Gastrocnemius medialis (tissue), 4 donors: ENCODE data around the gene OR2A2. TPM values are rescaled to one million over a fixed set of nuclear protein-coding genes. Genes with fewer than 3 reads are reported as not detected.

Experiments used
- ATAC-seq, 2 donors: fragments of 150-250 bp; one replicate each; pipeline ENCODE4 v1.9.1; 2016
- DNase-seq, 2 donors: peaks; one replicate each; pipeline ENCODE4 v3.0.0-alpha.2; 2019
- H3K27ac ChIP-seq, 4 donors: fragments of 200-600 bp; sonication (generic); 1 replicate in 1 of 4; 2 replicates in 3 of 4; pipeline ENCODE4 v1.5.1; 2016 to 2018; ENCODE audit warnings: mild to moderate bottlenecking in 2 of 4, moderate library complexity in 1 of 4
- H3K27me3 ChIP-seq, 3 donors: fragments of 200-600 bp; sonication (generic) in 2 of 3; 1 replicate in 1 of 3; 2 replicates in 2 of 3; pipeline versions ENCODE4 v1.5.1 to v1.6.0; 2016 to 2019; ENCODE audit warnings: mild to moderate bottlenecking in 1 of 3, moderate library complexity in 1 of 3
- H3K36me3 ChIP-seq, 2 donors: fragments of 200-600 bp; sonication (generic) in 1 of 2; one replicate each; pipeline ENCODE4 v1.5.1; 2017 to 2018
- H3K4me1 ChIP-seq, 2 donors: fragments of 200-600 bp; sonication (generic) in 1 of 2; one replicate each; pipeline ENCODE4 v1.5.1; 2016 to 2017; ENCODE audit warnings: mild to moderate bottlenecking in 2 of 2
- H3K4me3 ChIP-seq, 4 donors: fragments of 200-600 bp; sonication (generic) in 3 of 4; 1 replicate in 1 of 4; 2 replicates in 3 of 4; pipeline ENCODE4 v1.5.1; 2016 to 2019; ENCODE audit warnings: mild to moderate bottlenecking in 2 of 4
- H3K9me3 ChIP-seq, 3 donors: fragments of 200-600 bp; sonication (generic) in 2 of 3; 1 replicate in 1 of 3; 2 replicates in 2 of 3; pipeline ENCODE4 v1.5.1; 2016 to 2019
- CTCF ChIP-seq, 5 experiments: fragments of 450-650 bp in 3 of 5; fragments of 200-600 bp in 2 of 5; sonication (generic) in 2 of 5; IDR thresholded peaks in 4 of 5; conservative IDR thresholded peaks in 1 of 5; 1 replicate in 4 of 5; 2 replicates in 1 of 5; pipeline ENCODE4 v1.5.1; 2016 to 2019; ENCODE audit warnings: antibody characterized with exemption in 5 of 5, mild to moderate bottlenecking in 3 of 5, moderate library complexity in 3 of 5
- POLR2A ChIP-seq, 2 donors: fragments of 450-650 bp; IDR thresholded peaks; one replicate each; pipeline ENCODE4 v1.6.1; 2017; ENCODE audit warnings: antibody characterized with exemption in 2 of 2, mild to moderate bottlenecking in 2 of 2, moderate library complexity in 2 of 2
- in situ Hi-C, 4 donors: fragments of 200-750 bp; cut with MboI; loops; one replicate each; pipeline versions ENCODE4 v1.15.0 to v1.8.0; 2017; ENCODE audit warnings: low sequenced_read_pairs in 4 of 4
- intact Hi-C: fragments of 100-400 bp; cut with DNase I; formaldehyde crosslinking; loops from one replicate; pipeline ENCODE4 v1.15.1; 2023; ENCODE audit warnings: low total_unique reads
- total RNA-seq, 4 donors: library from RNA; depleted of rRNA; stranded (reverse); fragments of >200 nt; gene quantifications; one replicate each; pipeline versions ENCODE4 v1.1.0 to v1.2.3, GENCODE V29; 2016

OR2A2 gene
- total RNA-seq, 4 donors from 2014 or later: not detected

- TF ChIP-seq POLR2A (IDR thresholded peaks at IDR 0.05) (no peak), CTCF (IDR thresholded peaks at IDR 0.05 in 4 of 5, conservative IDR thresholded peaks at IDR 0.05 in 1 of 5) (no peak)
- in situ Hi-C loops: no loop called here
- H3K9me3 ChIP-seq: no peaks in the 10 kb centered on the region
- no peaks in the 10 kb centered on the region for H3K36me3 ChIP-seq
- ATAC-seq (no peak), DNase-seq (no peak)
- intact Hi-C loops: no loop called here
- H3K27ac ChIP-seq: no peak overlapping the region
- no peak overlapping the region for H3K4me3 ChIP-seq
- no peaks in the 10 kb centered on the region for H3K27me3 ChIP-seq
- H3K4me1 ChIP-seq: no peaks in the 10 kb centered on the region
Measured at GRCh38 chr7:144098776-144099175, 10.6 kb upstream of the OR2A2 start.

- H3K4me3 ChIP-seq: no peak overlapping the region
- no peaks in the 10 kb centered on the region for H3K27me3 ChIP-seq
- DNase-seq (no peak), ATAC-seq (no peak)
- no peak overlapping the region for H3K27ac ChIP-seq
- H3K9me3 ChIP-seq: no peaks in the 10 kb centered on the region
- intact Hi-C loops (no loop called here), in situ Hi-C loops (no loop called here)
- no peaks in the 10 kb centered on the region for H3K36me3 ChIP-seq
- no peaks in the 10 kb centered on the region for H3K4me1 ChIP-seq
- TF ChIP-seq POLR2A (IDR thresholded peaks at IDR 0.05): no peak
- no peak for TF ChIP-seq CTCF (IDR thresholded peaks at IDR 0.05 in 4 of 5, conservative IDR thresholded peaks at IDR 0.05 in 1 of 5)
Measured at GRCh38 chr7:144100607-144101006, 8.8 kb upstream of the OR2A2 start.

- intact Hi-C loops (no loop called here), in situ Hi-C loops (no loop called here)
- DNase-seq: no peak
- H3K27me3 ChIP-seq: no peaks in the 10 kb centered on the region
- H3K4me3 ChIP-seq: no peak overlapping the region
- no peak for ATAC-seq
- H3K9me3 ChIP-seq: no peaks in the 10 kb centered on the region
- no peaks in the 10 kb centered on the region for H3K36me3 ChIP-seq
- TF ChIP-seq POLR2A (IDR thresholded peaks at IDR 0.05): no peak
- TF ChIP-seq CTCF (IDR thresholded peaks at IDR 0.05 in 4 of 5, conservative IDR thresholded peaks at IDR 0.05 in 1 of 5): no peak
- H3K27ac ChIP-seq: no peak overlapping the region
- no peaks in the 10 kb centered on the region for H3K4me1 ChIP-seq
Measured at GRCh38 chr7:144102041-144102440, 7.3 kb upstream of the OR2A2 start.

- TF ChIP-seq CTCF (IDR thresholded peaks at IDR 0.05 in 4 of 5, conservative IDR thresholded peaks at IDR 0.05 in 1 of 5) (no peak), POLR2A (IDR thresholded peaks at IDR 0.05) (no peak)
- no peak overlapping the region for H3K27ac ChIP-seq
- no peak overlapping the region for H3K4me3 ChIP-seq
- ATAC-seq (no peak), DNase-seq (no peak)
- in situ Hi-C loops: no loop called here
- H3K4me1 ChIP-seq: no peaks in the 10 kb centered on the region
- no peaks in the 10 kb centered on the region for H3K27me3 ChIP-seq
- no peaks in the 10 kb centered on the region for H3K36me3 ChIP-seq
- intact Hi-C loops: no loop called here
- no peaks in the 10 kb centered on the region for H3K9me3 ChIP-seq
Measured at GRCh38 chr7:144105211-144105610, 4.2 kb upstream of the OR2A2 start.

- in situ Hi-C loops (no loop called here), intact Hi-C loops (no loop called here)
- no peaks in the 10 kb centered on the region for H3K36me3 ChIP-seq
- no peaks in the 10 kb centered on the region for H3K9me3 ChIP-seq
- H3K27ac ChIP-seq: no peak overlapping the region
- no peak for TF ChIP-seq CTCF (IDR thresholded peaks at IDR 0.05 in 4 of 5, conservative IDR thresholded peaks at IDR 0.05 in 1 of 5)
- TF ChIP-seq POLR2A (IDR thresholded peaks at IDR 0.05): no peak
- ATAC-seq (no peak), DNase-seq (no peak)
- H3K4me3 ChIP-seq: no peak overlapping the region
- H3K27me3 ChIP-seq: no peaks in the 10 kb centered on the region
- no peaks in the 10 kb centered on the region for H3K4me1 ChIP-seq
Measured at GRCh38 chr7:144110272-144110671, 889 bp downstream of the OR2A2 start.
